Mammary epithelial cell (primary cell): ENCODE measurements around the gene LIMK1.

Experiments used
- CTCF ChIP-seq, 2 donors: IDR thresholded peaks in 1 of 2; conservative IDR thresholded peaks in 1 of 2; 2 replicates each; pipeline ENCODE4 v1.5.1; 2011 to 2012; ENCODE audit warnings: inconsistent platforms in 2 of 2, low read length in 2 of 2, mild to moderate bottlenecking in 2 of 2, control low read depth in 1 of 2, low read depth in 1 of 2; ENCODE audit not compliant: insufficient read depth in 1 of 2; ENCODE audit errors: extremely low read depth in 1 of 2
- EZH2 ChIP-seq: IDR thresholded peaks from 2 replicates; pipeline ENCODE4 v1.6.1; 2012; ENCODE audit warnings: low read length, inconsistent platforms, borderline replicate concordance

- TF ChIP-seq CTCF (conservative IDR thresholded peaks at IDR 0.05 in 1 of 2, IDR thresholded peaks at IDR 0.05 in 1 of 2; ENCODE audit: extremely low read depth in 1 of 2, insufficient read depth in 1 of 2, low read depth in 1 of 2, low read length in 2 of 2) (no peak), EZH2 (no peak)
Measured at GRCh38 chr7:74097937-74098614, 14.5 kb downstream of the LIMK1 start.
